Testis (tissue), 3 donors: ENCODE results near the gene IQSEC1. TPM values are rescaled to one million over a fixed set of nuclear protein-coding genes. Genes with fewer than 3 reads are reported as not detected.

Experiments
- DNase-seq: peaks from one replicate; pipeline ENCODE4 v3.0.0-alpha.2; 2019
- H3K27ac ChIP-seq, 2 donors: fragments of 200-600 bp; sonication (generic); one replicate each; pipeline ENCODE4 v1.5.1; 2019
- H3K27me3 ChIP-seq: fragments of 200-600 bp; sonication (generic); one replicate; pipeline ENCODE4 v1.5.1; 2019
- H3K36me3 ChIP-seq: fragments of 200-600 bp; sonication (generic); one replicate; pipeline ENCODE4 v1.5.1; 2017; ENCODE audit warnings: low read depth; ENCODE audit errors: missing control alignments
- H3K4me1 ChIP-seq: fragments of 200-600 bp; sonication (generic); one replicate; pipeline ENCODE4 v1.5.1; 2019
- H3K4me3 ChIP-seq, 2 donors: fragments of 200-600 bp; sonication (generic); one replicate each; pipeline ENCODE4 v1.5.1; 2017 to 2019
- H3K9me3 ChIP-seq: fragments of 200-600 bp; sonication (generic); one replicate; pipeline ENCODE4 v1.5.1; 2017
- POLR2A ChIP-seq: fragments of 450-650 bp; IDR thresholded peaks from one replicate; pipeline ENCODE4 v1.6.1; 2017; ENCODE audit warnings: antibody characterized with exemption, mild to moderate bottlenecking, moderate library complexity
- WGBS, 2 donors: methylation state at CpG; one replicate each; pipeline ENCODE4 v1.1.5; 2018; 5-methylcytosine and 5-hydroxymethylcytosine counted together
- intact Hi-C: fragments of 100-400 bp; cut with DNase I; formaldehyde crosslinking; loops from one replicate; pipeline ENCODE4 v1.15.1; 2023; ENCODE audit warnings: low total_unique reads
- polyA plus RNA-seq: library from polyadenylated mRNA; stranded (reverse); fragments of 350-450 nt; fragmentation: Illumina TruSeq; extraction: RNeasy Lipid Tissue Mini Kit (QIAGEN cat#74804); gene quantifications from one replicate; pipeline ENCODE4 v1.2.3, GENCODE V29; 2014; ENCODE audit warnings: low read depth, low replicate concordance; ENCODE audit not compliant: insufficient read depth
- total RNA-seq, 2 donors: library from RNA; depleted of rRNA; stranded (reverse); fragments of >200 nt; gene quantifications; one replicate each; pipeline ENCODE4 v1.2.3, GENCODE V29; 2016
- TF ChIP-seq, protein P1 (sequence below), 3 experiments: fragments of 450-650 bp in 2 of 3; fragments of 200-600 bp in 1 of 3; sonication (generic) in 1 of 3; IDR thresholded peaks; one replicate each; pipeline ENCODE4 v1.5.1; 2016 to 2019; ENCODE audit warnings: antibody characterized with exemption in 3 of 3, mild to moderate bottlenecking in 2 of 3, moderate library complexity in 1 of 3

The IQSEC1 gene
- total and polyA plus RNA-seq, 3 donors from 2014 or later = 32.9 to 89.4 (median 74.3) TPM

DNA sequence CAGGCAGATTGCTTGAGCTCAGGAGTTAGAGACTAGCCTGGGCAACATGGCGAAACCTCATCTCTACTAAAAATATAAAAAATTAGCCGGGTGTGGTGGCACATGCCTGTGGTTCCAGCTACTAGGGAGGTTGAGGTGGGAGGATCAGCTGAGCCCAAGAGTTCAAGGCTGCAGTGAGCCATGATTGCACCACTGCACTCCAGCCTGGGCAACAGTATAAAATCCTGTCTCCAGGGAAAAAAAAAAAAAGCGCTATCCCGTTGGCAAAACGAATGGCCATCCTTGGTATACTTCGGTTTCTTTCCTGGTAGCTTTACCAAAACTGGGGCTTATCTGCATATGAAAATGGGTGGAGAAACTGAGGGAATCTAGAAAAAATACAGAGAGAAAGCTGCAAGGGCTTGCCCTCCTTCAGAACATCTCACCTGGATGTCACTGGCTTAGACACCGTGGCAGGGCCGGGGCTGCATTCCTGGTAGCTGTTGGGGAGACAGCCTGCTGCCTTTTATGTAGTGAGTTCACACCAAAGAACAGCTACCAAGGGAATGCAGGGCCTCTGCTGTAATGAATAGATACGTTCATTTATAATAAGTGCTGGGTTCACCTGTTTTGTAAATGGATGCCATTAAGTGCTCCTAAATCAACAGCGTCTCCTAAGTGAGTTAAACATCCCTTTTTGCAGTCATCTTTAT lies 96.0 kb downstream of the IQSEC1 start:
- no peak overlapping the region for H3K4me3 ChIP-seq
- TF ChIP-seq, protein P1, sequence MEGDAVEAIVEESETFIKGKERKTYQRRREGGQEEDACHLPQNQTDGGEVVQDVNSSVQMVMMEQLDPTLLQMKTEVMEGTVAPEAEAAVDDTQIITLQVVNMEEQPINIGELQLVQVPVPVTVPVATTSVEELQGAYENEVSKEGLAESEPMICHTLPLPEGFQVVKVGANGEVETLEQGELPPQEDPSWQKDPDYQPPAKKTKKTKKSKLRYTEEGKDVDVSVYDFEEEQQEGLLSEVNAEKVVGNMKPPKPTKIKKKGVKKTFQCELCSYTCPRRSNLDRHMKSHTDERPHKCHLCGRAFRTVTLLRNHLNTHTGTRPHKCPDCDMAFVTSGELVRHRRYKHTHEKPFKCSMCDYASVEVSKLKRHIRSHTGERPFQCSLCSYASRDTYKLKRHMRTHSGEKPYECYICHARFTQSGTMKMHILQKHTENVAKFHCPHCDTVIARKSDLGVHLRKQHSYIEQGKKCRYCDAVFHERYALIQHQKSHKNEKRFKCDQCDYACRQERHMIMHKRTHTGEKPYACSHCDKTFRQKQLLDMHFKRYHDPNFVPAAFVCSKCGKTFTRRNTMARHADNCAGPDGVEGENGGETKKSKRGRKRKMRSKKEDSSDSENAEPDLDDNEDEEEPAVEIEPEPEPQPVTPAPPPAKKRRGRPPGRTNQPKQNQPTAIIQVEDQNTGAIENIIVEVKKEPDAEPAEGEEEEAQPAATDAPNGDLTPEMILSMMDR (IDR thresholded peaks at IDR 0.05) = no peak
- no peak for TF ChIP-seq POLR2A
- no peaks in the 10 kb centered on the region for H3K27me3 ChIP-seq
- intact Hi-C loops = no loop called here
- H3K36me3 ChIP-seq = no peaks in the 10 kb centered on the region
- H3K27ac ChIP-seq = no peak overlapping the region
- DNase-seq = no peak
- 84 to 87% methylated on average over 10 of the region's 10 CpGs for WGBS, 2 donors
- no peaks in the 10 kb centered on the region for H3K9me3 ChIP-seq
- H3K4me1 ChIP-seq = peaks cover under 1% of the 10 kb centered on the region

DNA sequence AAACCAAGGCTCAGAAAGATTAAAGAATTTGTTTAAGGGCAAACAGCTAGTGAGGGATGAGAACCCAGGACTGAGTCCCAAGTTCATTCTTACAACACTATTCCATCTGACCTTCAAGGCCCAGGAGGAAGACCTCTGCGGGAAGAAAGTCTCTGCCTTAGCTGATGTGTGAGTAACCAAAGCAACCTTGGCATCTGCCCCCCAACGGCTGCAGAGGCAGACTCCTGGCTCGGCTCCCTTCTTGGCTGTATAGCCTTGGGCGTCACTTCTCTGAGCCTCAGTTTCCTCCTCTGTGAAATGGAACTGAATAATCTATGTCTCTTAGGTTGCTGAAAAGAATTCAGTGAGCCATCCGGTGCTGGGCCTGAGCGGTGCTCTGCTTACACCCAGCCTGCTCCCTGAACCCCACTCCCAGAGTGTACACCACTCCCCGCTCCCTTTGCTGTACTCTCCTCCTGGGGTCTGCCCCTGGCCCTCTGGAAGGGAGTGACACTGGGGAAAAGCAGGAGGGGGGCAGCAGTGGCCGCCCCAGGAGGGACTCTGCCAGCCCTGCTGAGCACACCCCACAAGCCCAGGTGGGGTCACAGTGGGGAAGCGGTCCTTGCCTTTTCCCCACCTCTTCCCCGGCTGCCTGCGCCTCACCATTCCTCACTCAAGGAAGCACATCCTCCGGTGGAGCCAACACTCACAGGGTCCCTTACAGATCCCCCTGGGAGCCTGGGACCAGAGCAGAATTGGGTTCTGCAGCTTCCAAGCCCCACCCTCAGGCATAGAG lies 97.3 kb downstream of the IQSEC1 start:
- no peak overlapping the region for H3K4me3 ChIP-seq
- no peak for DNase-seq
- no peaks in the 10 kb centered on the region for H3K27me3 ChIP-seq
- no peak for TF ChIP-seq POLR2A
- TF ChIP-seq, protein P1 (IDR thresholded peaks at IDR 0.05) = no peak
- H3K36me3 ChIP-seq = no peaks in the 10 kb centered on the region
- 91 to 95% methylated on average over 10 to 12 of the region's 12 CpGs for WGBS, 2 donors
- peaks cover 2% of the 10 kb centered on the region for H3K4me1 ChIP-seq
- intact Hi-C loops = no loop called here
- H3K9me3 ChIP-seq = no peaks in the 10 kb centered on the region
- H3K27ac ChIP-seq = no peak overlapping the region

DNA sequence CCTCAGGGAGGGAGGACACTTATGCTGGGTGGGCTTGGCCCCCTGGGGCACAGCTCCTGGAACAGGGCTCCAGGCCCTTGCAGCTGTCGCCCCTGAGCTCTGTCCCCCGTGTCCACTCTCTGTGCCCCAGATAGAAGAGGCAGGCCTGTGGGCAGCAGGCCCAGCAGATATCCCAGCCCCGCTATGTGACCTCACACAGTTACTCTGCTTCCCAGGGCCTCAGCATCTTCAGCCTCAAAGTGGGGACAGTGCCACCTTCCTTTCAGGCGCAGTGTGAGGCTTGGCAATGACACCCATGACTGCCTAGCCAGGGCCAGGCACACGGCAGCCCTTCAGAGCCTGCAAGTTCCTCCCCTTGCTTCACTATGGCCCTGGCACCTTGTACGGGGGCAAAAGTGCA lies 98.4 kb downstream of the IQSEC1 start:
- DNase-seq = no peak
- no peak for TF ChIP-seq POLR2A
- TF ChIP-seq, protein P1 (IDR thresholded peaks at IDR 0.05) = no peak

DNA sequence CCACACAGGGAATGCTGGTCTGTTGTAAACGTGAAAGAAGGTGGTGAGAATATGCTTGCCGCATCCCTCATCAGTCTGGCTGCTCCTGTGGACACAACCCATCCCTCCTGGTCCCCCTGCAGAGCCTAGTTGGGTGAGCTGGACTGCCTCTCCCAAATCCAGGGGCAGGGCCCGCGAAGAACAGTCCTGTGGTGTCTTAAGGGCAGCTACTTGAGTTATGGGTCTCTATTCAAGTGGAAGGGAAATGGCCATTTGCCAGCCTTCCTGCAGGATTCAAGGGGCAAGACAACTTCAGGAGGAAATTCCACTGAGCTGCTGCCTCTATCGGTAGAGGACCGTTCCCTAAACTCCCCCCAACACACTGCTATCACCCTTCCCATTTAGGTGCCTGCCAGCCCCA lies 98.9 kb downstream of the IQSEC1 start:
- no peak overlapping the region for H3K27ac ChIP-seq
- H3K27me3 ChIP-seq = no peaks in the 10 kb centered on the region
- no peak for DNase-seq
- H3K9me3 ChIP-seq = no peaks in the 10 kb centered on the region
- no peaks in the 10 kb centered on the region for H3K36me3 ChIP-seq
- intact Hi-C loops = no loop called here
- 73 to 78% methylated on average over 5 to 6 of the region's 6 CpGs for WGBS, 2 donors
- TF ChIP-seq, protein P1 (IDR thresholded peaks at IDR 0.05) = no peak
- no peak for TF ChIP-seq POLR2A
- H3K4me3 ChIP-seq = no peak overlapping the region
- H3K4me1 ChIP-seq = peaks cover 2% of the 10 kb centered on the region

More for the DNA sequence above, 98.4 kb downstream of the IQSEC1 start:
- no peaks in the 10 kb centered on the region for H3K9me3 ChIP-seq
- no peak overlapping the region for H3K27ac ChIP-seq
- H3K4me3 ChIP-seq = no peak overlapping the region
- WGBS, 2 donors = 68 to 86% methylated on average over 6 of the region's 6 CpGs
- no peaks in the 10 kb centered on the region for H3K36me3 ChIP-seq
- no peaks in the 10 kb centered on the region for H3K27me3 ChIP-seq
- intact Hi-C loops = no loop called here
- H3K4me1 ChIP-seq = peaks cover 2% of the 10 kb centered on the region
